AG10803 (cell line): Measurements from ENCODE around the gene SAMD4A.
A peak's percentile ranks its signal among the peaks of the same experiment; 100 is the strongest.

Source experiments
- DNase-seq: peaks from one replicate; pipeline ENCODE4 v3.0.0; 2010; ENCODE audit warnings: low read depth
- H3K4me3 ChIP-seq: 2 replicates; pipeline ENCODE4 v1.5.1; 2011; ENCODE audit warnings: mild to moderate bottlenecking, low read length, control low read depth
- CTCF ChIP-seq: conservative IDR thresholded peaks from 2 replicates; pipeline ENCODE4 v1.5.1; 2011; ENCODE audit warnings: mild to moderate bottlenecking, low read length, control low read depth, inconsistent platforms

SAMD4A gene

GRCh38 chr14:54772451-54772881, 205.5 kb downstream of the SAMD4A start:
- peak overlapping the region; percentile 23 for H3K4me3 ChIP-seq
- no peak for TF ChIP-seq CTCF
- DNase-seq = peak; percentile 71

- peak overlapping the region; percentile 23 for H3K4me3 ChIP-seq
- DNase-seq = peak; percentile 99
- peak; percentile 80 for TF ChIP-seq CTCF
These were observed 206.5 kb downstream of the SAMD4A start for GRCh38 chr14:54773171-54774006.

GRCh38 chr14:54774824-54775223, 207.9 kb downstream of the SAMD4A start:
- H3K4me3 ChIP-seq = no peak overlapping the region
- DNase-seq = no peak
- no peak for TF ChIP-seq CTCF

GRCh38 chr14:54775486-54776140, 208.7 kb downstream of the SAMD4A start:
- no peak for TF ChIP-seq CTCF
- H3K4me3 ChIP-seq = no peak overlapping the region
- no peak for DNase-seq

GRCh38 chr14:54776361-54777001, 209.6 kb downstream of the SAMD4A start:
- no peak overlapping the region for H3K4me3 ChIP-seq
- peak; percentile 79 for DNase-seq
- TF ChIP-seq CTCF = no peak

- TF ChIP-seq CTCF = no peak
- DNase-seq = no peak
These were observed 210.5 kb downstream of the SAMD4A start for GRCh38 chr14:54777395-54777794.

More at GRCh38 chr14:54777395-54777794, 210.5 kb downstream of the SAMD4A start:
- H3K4me3 ChIP-seq = no peak overlapping the region
